H9 (cell line): ENCODE measurements around the gene PAK2. TPM values are rescaled to one million over a fixed set of nuclear protein-coding genes. Genes with fewer than 3 reads are reported as not detected.

Experiments used
- DNase-seq: peaks from one replicate; pipeline ENCODE4 v3.0.0-alpha.2; 2017
- H2AFZ ChIP-seq: one replicate; pipeline ENCODE4 v1.6.1; 2013; ENCODE audit warnings: mild to moderate bottlenecking, low read length, control low read depth, moderate library complexity
- H2AK5ac ChIP-seq: 2 replicates; pipeline ENCODE4 v1.6.1; 2013; ENCODE audit warnings: low read length, control low read depth, mixed read lengths; ENCODE audit not compliant: insufficient read length
- H2BK120ac ChIP-seq: one replicate; pipeline ENCODE4 v1.6.1; 2013; ENCODE audit warnings: low read depth, mild to moderate bottlenecking, low read length, control low read depth, inconsistent platforms; ENCODE audit not compliant: poor library complexity, severe bottlenecking
- H2BK12ac ChIP-seq: 2 replicates; pipeline ENCODE4 v1.6.1; 2013; ENCODE audit warnings: low read length, control low read depth, mixed read lengths, low read depth; ENCODE audit not compliant: insufficient read length
- H2BK15ac ChIP-seq: 2 replicates; pipeline ENCODE4 v1.6.1; 2013; ENCODE audit warnings: low read depth, low read length, control low read depth
- H2BK20ac ChIP-seq: one replicate; pipeline ENCODE4 v1.6.1; 2013; ENCODE audit warnings: low read depth, mild to moderate bottlenecking, low read length, control low read depth, inconsistent platforms; ENCODE audit not compliant: poor library complexity, severe bottlenecking
- H2BK5ac ChIP-seq: 2 replicates; pipeline ENCODE4 v1.6.1; 2013; ENCODE audit warnings: low read length, control low read depth, mixed read lengths; ENCODE audit not compliant: insufficient read length
- H3K14ac ChIP-seq: 2 replicates; pipeline ENCODE4 v1.6.1; 2013; ENCODE audit warnings: low read length, control low read depth; ENCODE audit not compliant: insufficient read depth
- H3K18ac ChIP-seq: 2 replicates; pipeline ENCODE4 v1.6.1; 2013; ENCODE audit warnings: low read depth, mild to moderate bottlenecking, mixed read lengths, low read length, control low read depth; ENCODE audit not compliant: insufficient read length
- H3K23ac ChIP-seq: 2 replicates; pipeline ENCODE4 v1.6.1; 2013; ENCODE audit warnings: low read length, control low read depth, mixed read lengths, low read depth; ENCODE audit not compliant: insufficient read length
- H3K23me2 ChIP-seq: 2 replicates; pipeline ENCODE4 v1.6.1; 2013; ENCODE audit warnings: low read depth, mild to moderate bottlenecking, mixed read lengths, low read length, control low read depth; ENCODE audit not compliant: insufficient read length, poor library complexity, severe bottlenecking
- H3K27ac ChIP-seq: 2 replicates; pipeline ENCODE4 v1.5.1; 2013; ENCODE audit warnings: low read length, control low read depth, mixed read lengths, low read depth; ENCODE audit not compliant: insufficient read length
- H3K27me3 ChIP-seq: 2 replicates; pipeline ENCODE4 v1.6.1; 2013; ENCODE audit warnings: low read length, control low read depth, inconsistent platforms; ENCODE audit not compliant: insufficient read depth
- H3K4ac ChIP-seq: 2 replicates; pipeline ENCODE4 v1.6.1; 2013; ENCODE audit warnings: low read depth, mild to moderate bottlenecking, control low read depth, inconsistent platforms, low read length, moderate library complexity
- H3K4me1 ChIP-seq: 2 replicates; pipeline ENCODE4 v1.6.1; 2013; ENCODE audit warnings: low read length, control low read depth, inconsistent platforms; ENCODE audit not compliant: insufficient read depth
- H3K4me2 ChIP-seq: 2 replicates; pipeline ENCODE4 v1.6.1; 2013; ENCODE audit warnings: low read length, control low read depth, mixed read lengths; ENCODE audit not compliant: insufficient read length, insufficient read depth
- H3K56ac ChIP-seq: 2 replicates; pipeline ENCODE4 v1.6.1; 2013; ENCODE audit warnings: low read depth, mild to moderate bottlenecking, mixed read lengths, low read length, control low read depth; ENCODE audit not compliant: insufficient read length
- H3K79me1 ChIP-seq: 2 replicates; pipeline ENCODE4 v1.6.1; 2013; ENCODE audit warnings: low read depth, mild to moderate bottlenecking, moderate library complexity, low read length, control low read depth, inconsistent platforms; ENCODE audit not compliant: insufficient read depth, poor library complexity, severe bottlenecking
- H3K79me2 ChIP-seq: 2 replicates; pipeline ENCODE4 v1.6.1; 2013; ENCODE audit warnings: low read length, control low read depth, inconsistent platforms; ENCODE audit not compliant: insufficient read depth
- H3K9ac ChIP-seq: 2 replicates; pipeline ENCODE4 v1.6.1; 2013; ENCODE audit warnings: low read length, control low read depth, mixed read lengths; ENCODE audit not compliant: insufficient read length; ENCODE audit errors: extremely low read depth
- H3K9me3 ChIP-seq: one replicate; pipeline ENCODE4 v1.6.1; 2013; ENCODE audit warnings: low read depth, low read length, inconsistent platforms; ENCODE audit not compliant: control insufficient read depth
- H3T11ph ChIP-seq: one replicate; pipeline ENCODE4 v1.6.1; 2013; ENCODE audit warnings: mild to moderate bottlenecking, low read length, control low read depth, inconsistent platforms
- H4K20me1 ChIP-seq: one replicate; pipeline ENCODE4 v1.6.1; 2013; ENCODE audit not compliant: control insufficient read depth, insufficient read length, insufficient read depth
- H4K5ac ChIP-seq: 2 replicates; pipeline ENCODE4 v1.6.1; 2013; ENCODE audit warnings: low read depth, mild to moderate bottlenecking, mixed read lengths, low read length, control low read depth; ENCODE audit not compliant: insufficient read length
- H4K8ac ChIP-seq: replicated peaks from 2 replicates; pipeline ENCODE4 v1.6.1; 2013; ENCODE audit warnings: low read length, control low read depth, mixed read lengths, low read depth; ENCODE audit not compliant: insufficient read length
- H4K91ac ChIP-seq: 2 replicates; pipeline ENCODE4 v1.6.1; 2013; ENCODE audit warnings: low read depth, mild to moderate bottlenecking, moderate library complexity, mixed read lengths, low read length, control low read depth; ENCODE audit not compliant: insufficient read length
- H3K27ac Mint-ChIP-seq, 3 experiments: 2 replicates in 2 of 3; 3 replicates in 1 of 3; pipeline ENCODE4 v1.8.0; 2020 to 2021; ENCODE audit warnings: mixed read lengths in 3 of 3, mild to moderate bottlenecking in 1 of 3, moderate library complexity in 1 of 3
- H3K27me3 Mint-ChIP-seq: 2 replicates; pipeline ENCODE4 v1.8.0; 2021; ENCODE audit warnings: low read depth, mild to moderate bottlenecking, moderate library complexity, mixed read lengths
- H3K36me3 Mint-ChIP-seq, 3 experiments: 2 replicates in 2 of 3; 3 replicates in 1 of 3; pipeline ENCODE4 v1.8.0; 2020 to 2021; ENCODE audit warnings: low read depth in 3 of 3, mixed read lengths in 3 of 3; ENCODE audit not compliant: insufficient read depth in 1 of 3
- H3K4me1 Mint-ChIP-seq, 2 experiments: 2 replicates each; pipeline ENCODE4 v1.8.0; 2020; ENCODE audit warnings: mixed read lengths in 2 of 2
- H3K4me3 Mint-ChIP-seq, 2 experiments: 2 replicates in 1 of 2; 3 replicates in 1 of 2; pipeline ENCODE4 v1.8.0; 2020 to 2021; ENCODE audit warnings: mild to moderate bottlenecking in 2 of 2, mixed read lengths in 2 of 2, moderate library complexity in 1 of 2
- H3K9me3 Mint-ChIP-seq, 2 experiments: 2 replicates in 1 of 2; 3 replicates in 1 of 2; pipeline ENCODE4 v1.8.0; 2020; ENCODE audit warnings: mild to moderate bottlenecking in 2 of 2, mixed read lengths in 2 of 2, moderate library complexity in 1 of 2
- CTCF ChIP-seq: fragments of 200-600 bp; sonication (generic); conservative IDR thresholded peaks from 3 replicates; pipeline ENCODE4 v1.8.0; 2021; ENCODE audit warnings: antibody characterized with exemption, mild to moderate bottlenecking
- WGBS: extraction: QIAGEN DNeasy Blood & Tissue Kit; methylation state at CpG from one replicate; pipeline ENCODE4 v1.1.7; 2013; ENCODE audit warnings: missing lambda C conversion rate, low lambda C conversion rate, mixed read lengths; ENCODE audit not compliant: insufficient read length; ENCODE audit errors: extremely low coverage; 5-methylcytosine and 5-hydroxymethylcytosine counted together
- total RNA-seq: library from RNA; stranded (reverse); gene quantifications from 2 replicates; pipeline ENCODE4 v1.2.1, GENCODE V29; 2021

The PAK2 gene
- total RNA-seq, 1 experiment from 2014 or later: 65.7 TPM

DNA sequence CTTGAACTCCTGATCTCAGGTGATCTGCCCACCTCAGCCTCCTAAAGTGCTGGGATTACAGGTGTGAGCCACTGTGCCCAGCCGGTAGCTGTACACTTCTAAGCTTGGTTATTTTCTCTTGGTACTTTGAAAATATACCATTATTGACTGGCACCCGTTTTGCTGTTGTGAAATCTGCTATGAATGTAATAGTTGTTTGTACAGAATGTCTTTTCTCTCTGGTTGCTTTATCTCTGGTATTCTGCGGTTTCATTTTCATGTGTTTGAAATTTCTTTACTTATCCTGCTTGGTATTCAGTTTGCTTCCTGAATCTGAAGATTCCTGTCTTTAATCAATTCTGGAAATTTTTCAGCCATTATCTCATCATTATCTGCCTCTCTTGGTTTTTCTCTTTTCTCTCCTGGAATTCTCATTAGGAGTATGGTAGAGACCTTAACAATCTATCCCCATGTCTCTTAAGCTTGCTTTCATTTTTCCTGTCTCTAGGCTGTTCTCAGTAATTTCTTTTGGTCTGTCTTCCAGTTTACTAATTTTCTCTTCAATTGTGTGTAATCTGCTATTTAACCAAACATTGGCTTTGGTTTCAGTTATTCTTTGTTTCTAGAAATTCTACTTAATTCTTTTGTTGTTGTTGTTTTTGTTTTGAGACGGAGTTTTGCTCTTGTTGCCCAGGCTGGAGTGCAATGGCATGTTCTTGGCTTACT is 2.8 kb upstream of the PAK2 start:
- TF ChIP-seq CTCF: no peak
- no CpG with 5 or more reads among the region's 4 CpGs for WGBS
- no peak overlapping the region for H3K27ac ChIP-seq

More for the DNA sequence above, 2.8 kb upstream of the PAK2 start:
- H3K18ac ChIP-seq: no peak overlapping the region
- H2AK5ac ChIP-seq: no peak overlapping the region
- H2BK15ac ChIP-seq: no peak overlapping the region
- no peak overlapping the region for H3K4ac ChIP-seq
- no peak overlapping the region for H2AFZ ChIP-seq
- no peak overlapping the region for H2BK20ac ChIP-seq
- no peak overlapping the region for H2BK5ac ChIP-seq
- H3K9me3 ChIP-seq: no peaks in the 10 kb centered on the region
- no peak overlapping the region for H3T11ph ChIP-seq
- Mint-ChIP-seq H3K4me3 (no peak overlapping the region), H3K27me3 (no peaks in the 10 kb centered on the region), H3K9me3 (peaks cover 3 to 5% of the 10 kb centered on the region in 2 experiments; a peak in 4 of 5 replicates), H3K27ac (no peak overlapping the region), H3K36me3 (peaks cover 2 to 14% (median 9%) of the 10 kb centered on the region in 3 experiments; a peak in 6 of 7 replicates), H3K4me1 (peaks cover 6 to 13% of the 10 kb centered on the region in 2 experiments)
- H2BK12ac ChIP-seq: no peak overlapping the region
- no peak overlapping the region for H3K9ac ChIP-seq
- H3K56ac ChIP-seq: no peak overlapping the region
- no peak overlapping the region for H3K23ac ChIP-seq
- no peak for DNase-seq
- H3K4me1 ChIP-seq: no peaks in the 10 kb centered on the region; the same call in 1 of the 2 replicates
- no peaks in the 10 kb centered on the region for H3K27me3 ChIP-seq
- no peak overlapping the region for H3K14ac ChIP-seq
- peaks cover 15% of the 10 kb centered on the region; the same call in 1 of the 2 replicates for H3K79me2 ChIP-seq
- H4K91ac ChIP-seq: no peak overlapping the region
- H4K5ac ChIP-seq: no peak overlapping the region
- H2BK120ac ChIP-seq: no peak overlapping the region
- peaks cover 7% of the 10 kb centered on the region for H3K23me2 ChIP-seq
- no peaks in the 10 kb centered on the region for H3K79me1 ChIP-seq
- H4K20me1 ChIP-seq: no peaks in the 10 kb centered on the region
- H4K8ac ChIP-seq: no peak overlapping the region
- H3K4me2 ChIP-seq: no peak overlapping the region
